H9 (cell line): Measurements from ENCODE around the gene NUP210. TPM values are rescaled to one million over a fixed set of nuclear protein-coding genes. Genes with fewer than 3 reads are reported as not detected.

Experiments
- DNase-seq: peaks from one replicate; pipeline ENCODE4 v3.0.0-alpha.2; 2017
- H2AFZ ChIP-seq: one replicate; pipeline ENCODE4 v1.6.1; 2013; ENCODE audit warnings: mild to moderate bottlenecking, low read length, control low read depth, moderate library complexity
- H2AK5ac ChIP-seq: 2 replicates; pipeline ENCODE4 v1.6.1; 2013; ENCODE audit warnings: low read length, control low read depth, mixed read lengths; ENCODE audit not compliant: insufficient read length
- H2BK120ac ChIP-seq: one replicate; pipeline ENCODE4 v1.6.1; 2013; ENCODE audit warnings: low read depth, mild to moderate bottlenecking, low read length, control low read depth, inconsistent platforms; ENCODE audit not compliant: poor library complexity, severe bottlenecking
- H2BK12ac ChIP-seq: 2 replicates; pipeline ENCODE4 v1.6.1; 2013; ENCODE audit warnings: low read length, control low read depth, mixed read lengths, low read depth; ENCODE audit not compliant: insufficient read length
- H2BK15ac ChIP-seq: 2 replicates; pipeline ENCODE4 v1.6.1; 2013; ENCODE audit warnings: low read depth, low read length, control low read depth
- H2BK20ac ChIP-seq: one replicate; pipeline ENCODE4 v1.6.1; 2013; ENCODE audit warnings: low read depth, mild to moderate bottlenecking, low read length, control low read depth, inconsistent platforms; ENCODE audit not compliant: poor library complexity, severe bottlenecking
- H2BK5ac ChIP-seq: 2 replicates; pipeline ENCODE4 v1.6.1; 2013; ENCODE audit warnings: low read length, control low read depth, mixed read lengths; ENCODE audit not compliant: insufficient read length
- H3K14ac ChIP-seq: 2 replicates; pipeline ENCODE4 v1.6.1; 2013; ENCODE audit warnings: low read length, control low read depth; ENCODE audit not compliant: insufficient read depth
- H3K18ac ChIP-seq: 2 replicates; pipeline ENCODE4 v1.6.1; 2013; ENCODE audit warnings: low read depth, mild to moderate bottlenecking, mixed read lengths, low read length, control low read depth; ENCODE audit not compliant: insufficient read length
- H3K23ac ChIP-seq: 2 replicates; pipeline ENCODE4 v1.6.1; 2013; ENCODE audit warnings: low read length, control low read depth, mixed read lengths, low read depth; ENCODE audit not compliant: insufficient read length
- H3K23me2 ChIP-seq: 2 replicates; pipeline ENCODE4 v1.6.1; 2013; ENCODE audit warnings: low read depth, mild to moderate bottlenecking, mixed read lengths, low read length, control low read depth; ENCODE audit not compliant: insufficient read length, poor library complexity, severe bottlenecking
- H3K27ac ChIP-seq: 2 replicates; pipeline ENCODE4 v1.5.1; 2013; ENCODE audit warnings: low read length, control low read depth, mixed read lengths, low read depth; ENCODE audit not compliant: insufficient read length
- H3K27me3 ChIP-seq: 2 replicates; pipeline ENCODE4 v1.6.1; 2013; ENCODE audit warnings: low read length, control low read depth, inconsistent platforms; ENCODE audit not compliant: insufficient read depth
- H3K4ac ChIP-seq: 2 replicates; pipeline ENCODE4 v1.6.1; 2013; ENCODE audit warnings: low read depth, mild to moderate bottlenecking, control low read depth, inconsistent platforms, low read length, moderate library complexity
- H3K4me1 ChIP-seq: 2 replicates; pipeline ENCODE4 v1.6.1; 2013; ENCODE audit warnings: low read length, control low read depth, inconsistent platforms; ENCODE audit not compliant: insufficient read depth
- H3K4me2 ChIP-seq: 2 replicates; pipeline ENCODE4 v1.6.1; 2013; ENCODE audit warnings: low read length, control low read depth, mixed read lengths; ENCODE audit not compliant: insufficient read length, insufficient read depth
- H3K56ac ChIP-seq: 2 replicates; pipeline ENCODE4 v1.6.1; 2013; ENCODE audit warnings: low read depth, mild to moderate bottlenecking, mixed read lengths, low read length, control low read depth; ENCODE audit not compliant: insufficient read length
- H3K79me1 ChIP-seq: 2 replicates; pipeline ENCODE4 v1.6.1; 2013; ENCODE audit warnings: low read depth, mild to moderate bottlenecking, moderate library complexity, low read length, control low read depth, inconsistent platforms; ENCODE audit not compliant: insufficient read depth, poor library complexity, severe bottlenecking
- H3K79me2 ChIP-seq: 2 replicates; pipeline ENCODE4 v1.6.1; 2013; ENCODE audit warnings: low read length, control low read depth, inconsistent platforms; ENCODE audit not compliant: insufficient read depth
- H3K9ac ChIP-seq: 2 replicates; pipeline ENCODE4 v1.6.1; 2013; ENCODE audit warnings: low read length, control low read depth, mixed read lengths; ENCODE audit not compliant: insufficient read length; ENCODE audit errors: extremely low read depth
- H3K9me3 ChIP-seq: one replicate; pipeline ENCODE4 v1.6.1; 2013; ENCODE audit warnings: low read depth, low read length, inconsistent platforms; ENCODE audit not compliant: control insufficient read depth
- H3T11ph ChIP-seq: one replicate; pipeline ENCODE4 v1.6.1; 2013; ENCODE audit warnings: mild to moderate bottlenecking, low read length, control low read depth, inconsistent platforms
- H4K20me1 ChIP-seq: one replicate; pipeline ENCODE4 v1.6.1; 2013; ENCODE audit not compliant: control insufficient read depth, insufficient read length, insufficient read depth
- H4K5ac ChIP-seq: 2 replicates; pipeline ENCODE4 v1.6.1; 2013; ENCODE audit warnings: low read depth, mild to moderate bottlenecking, mixed read lengths, low read length, control low read depth; ENCODE audit not compliant: insufficient read length
- H4K8ac ChIP-seq: replicated peaks from 2 replicates; pipeline ENCODE4 v1.6.1; 2013; ENCODE audit warnings: low read length, control low read depth, mixed read lengths, low read depth; ENCODE audit not compliant: insufficient read length
- H4K91ac ChIP-seq: 2 replicates; pipeline ENCODE4 v1.6.1; 2013; ENCODE audit warnings: low read depth, mild to moderate bottlenecking, moderate library complexity, mixed read lengths, low read length, control low read depth; ENCODE audit not compliant: insufficient read length
- H3K27ac Mint-ChIP-seq, 3 experiments: 2 replicates in 2 of 3; 3 replicates in 1 of 3; pipeline ENCODE4 v1.8.0; 2020 to 2021; ENCODE audit warnings: mixed read lengths in 3 of 3, mild to moderate bottlenecking in 1 of 3, moderate library complexity in 1 of 3
- H3K27me3 Mint-ChIP-seq: 2 replicates; pipeline ENCODE4 v1.8.0; 2021; ENCODE audit warnings: low read depth, mild to moderate bottlenecking, moderate library complexity, mixed read lengths
- H3K36me3 Mint-ChIP-seq, 3 experiments: 2 replicates in 2 of 3; 3 replicates in 1 of 3; pipeline ENCODE4 v1.8.0; 2020 to 2021; ENCODE audit warnings: low read depth in 3 of 3, mixed read lengths in 3 of 3; ENCODE audit not compliant: insufficient read depth in 1 of 3
- H3K4me1 Mint-ChIP-seq, 2 experiments: 2 replicates each; pipeline ENCODE4 v1.8.0; 2020; ENCODE audit warnings: mixed read lengths in 2 of 2
- H3K4me3 Mint-ChIP-seq, 2 experiments: 2 replicates in 1 of 2; 3 replicates in 1 of 2; pipeline ENCODE4 v1.8.0; 2020 to 2021; ENCODE audit warnings: mild to moderate bottlenecking in 2 of 2, mixed read lengths in 2 of 2, moderate library complexity in 1 of 2
- H3K9me3 Mint-ChIP-seq, 2 experiments: 2 replicates in 1 of 2; 3 replicates in 1 of 2; pipeline ENCODE4 v1.8.0; 2020; ENCODE audit warnings: mild to moderate bottlenecking in 2 of 2, mixed read lengths in 2 of 2, moderate library complexity in 1 of 2
- CTCF ChIP-seq: fragments of 200-600 bp; sonication (generic); conservative IDR thresholded peaks from 3 replicates; pipeline ENCODE4 v1.8.0; 2021; ENCODE audit warnings: antibody characterized with exemption, mild to moderate bottlenecking
- WGBS: extraction: QIAGEN DNeasy Blood & Tissue Kit; methylation state at CpG from one replicate; pipeline ENCODE4 v1.1.7; 2013; ENCODE audit warnings: missing lambda C conversion rate, low lambda C conversion rate, mixed read lengths; ENCODE audit not compliant: insufficient read length; ENCODE audit errors: extremely low coverage; 5-methylcytosine and 5-hydroxymethylcytosine counted together
- total RNA-seq: library from RNA; stranded (reverse); gene quantifications from 2 replicates; pipeline ENCODE4 v1.2.1, GENCODE V29; 2021

The NUP210 gene
- total RNA-seq, 1 experiment from 2014 or later, result 48.8 TPM

- Histone ChIP-seq H2BK20ac (no peak overlapping the region), H3K79me2 (no peaks in the 10 kb centered on the region), H3K56ac (no peak overlapping the region), H3K27me3 (no peaks in the 10 kb centered on the region), H4K5ac (no peak overlapping the region), H3K23me2 (no peaks in the 10 kb centered on the region), H3K14ac (peak overlapping the region; percentile 77; the same call in 1 of the 2 replicates), H2AK5ac (no peak overlapping the region), H3K27ac (no peak overlapping the region), H3K9me3 (no peaks in the 10 kb centered on the region), H3K23ac (no peak overlapping the region), H2BK120ac (no peak overlapping the region), H3K4me1 (peaks cover 7% of the 10 kb centered on the region), H2AFZ (peak overlapping the region; percentile 44), H3T11ph (no peak overlapping the region), H3K9ac (no peak overlapping the region), H4K20me1 (no peaks in the 10 kb centered on the region), H4K8ac (no peak overlapping the region), H3K4ac (no peak overlapping the region), H2BK12ac (peak overlapping the region; percentile 51), H3K79me1 (no peaks in the 10 kb centered on the region), H3K18ac (peak overlapping the region; percentile 50), H2BK15ac (peak overlapping the region; percentile 81), H4K91ac (no peak overlapping the region), H3K4me2 (no peak overlapping the region), H2BK5ac (no peak overlapping the region)
- Mint-ChIP-seq H3K4me3 (peak overlapping the region in 1 of 2 experiments; percentile 38; a peak in 2 of 5 replicates), H3K27ac (peak overlapping the region in 1 of 3 experiments; percentile 9; a peak in 1 of 7 replicates), H3K4me1 (peaks cover 27 to 35% of the 10 kb centered on the region in 2 experiments), H3K9me3 (no peaks in the 10 kb centered on the region), H3K36me3 (no peaks in the 10 kb centered on the region), H3K27me3 (peaks cover 7% of the 10 kb centered on the region)
- no CpG with 5 or more reads among the region's 6 CpGs for WGBS
- DNase-seq, result no peak
- no peak for TF ChIP-seq CTCF
Observed at GRCh38 chr3:13296662-13297061, 123.5 kb downstream of the NUP210 start.
